MM.1S (cell line): ENCODE measurements around the gene LYRM9.

Experiments used
- DNase-seq: peaks from one replicate; pipeline ENCODE4 v3.0.0-alpha.2; 2015
- H2AFZ ChIP-seq: fragments of 300-600 bp; sonication (generic); 2 replicates; pipeline ENCODE4 v1.6.0; 2016; ENCODE audit warnings: antibody characterized with exemption, low read length
- H3F3A ChIP-seq: fragments of 300-600 bp; sonication (generic); 2 replicates; pipeline ENCODE4 v1.6.1; 2016; ENCODE audit warnings: mild to moderate bottlenecking, antibody characterized with exemption, low read length, moderate library complexity, mixed read lengths; ENCODE audit not compliant: insufficient read depth
- H3K27ac ChIP-seq: fragments of 300-600 bp; sonication (generic); 2 replicates; pipeline ENCODE4 v1.5.1; 2016; ENCODE audit warnings: mild to moderate bottlenecking, low read length
- H3K27me3 ChIP-seq: fragments of 300-600 bp; sonication (generic); replicated peaks from 2 replicates; pipeline ENCODE4 v1.6.0; 2016; ENCODE audit warnings: low read length; ENCODE audit not compliant: insufficient read depth
- H3K36me3 ChIP-seq: fragments of 300-600 bp; sonication (generic); replicated peaks from 2 replicates; pipeline ENCODE4 v1.6.1; 2016; ENCODE audit warnings: mild to moderate bottlenecking, low read length, mixed read lengths; ENCODE audit not compliant: insufficient read depth
- H3K4me1 ChIP-seq: fragments of 300-600 bp; sonication (generic); 2 replicates; pipeline ENCODE4 v1.6.1; 2016; ENCODE audit warnings: low read length, mixed read lengths
- H3K4me2 ChIP-seq: fragments of 300-600 bp; sonication (generic); 2 replicates; pipeline ENCODE4 v1.6.0; 2016; ENCODE audit warnings: low read depth, low read length
- H3K4me3 ChIP-seq: fragments of 300-600 bp; sonication (generic); 2 replicates; pipeline ENCODE4 v1.5.1; 2016; ENCODE audit warnings: low read length, mixed read lengths
- H3K79me2 ChIP-seq: fragments of 300-600 bp; sonication (generic); 2 replicates; pipeline ENCODE4 v1.6.1; 2016; ENCODE audit warnings: mixed run types, low read length, mixed read lengths
- H3K9ac ChIP-seq: fragments of 300-600 bp; sonication (generic); 2 replicates; pipeline ENCODE4 v1.6.1; 2016; ENCODE audit warnings: low read length, mixed read lengths
- H3K9me2 ChIP-seq: fragments of 300-600 bp; sonication (generic); replicated peaks from 2 replicates; pipeline ENCODE4 v1.6.1; 2016; ENCODE audit warnings: mild to moderate bottlenecking, low read length, mixed read lengths; ENCODE audit not compliant: insufficient read depth
- H3K9me3 ChIP-seq: fragments of 300-600 bp; sonication (generic); replicated peaks from 2 replicates; pipeline ENCODE4 v1.6.1; 2016; ENCODE audit warnings: mild to moderate bottlenecking, low read length, mixed read lengths; ENCODE audit not compliant: insufficient read depth
- H4K20me1 ChIP-seq: fragments of 300-600 bp; sonication (generic); 2 replicates; pipeline ENCODE4 v1.6.1; 2016; ENCODE audit warnings: mild to moderate bottlenecking, low read length, moderate library complexity, mixed read lengths; ENCODE audit not compliant: insufficient read depth
- CTCF ChIP-seq: fragments of 300-600 bp; sonication (generic); IDR thresholded peaks from 2 replicates; pipeline ENCODE4 v1.5.1; 2016; ENCODE audit warnings: antibody characterized with exemption, low read length, mixed read lengths
- EZH2 ChIP-seq: fragments of 300-600 bp; sonication (generic); optimal IDR thresholded peaks from 2 replicates; pipeline ENCODE3; 2017; ENCODE audit warnings: low read depth, mild to moderate bottlenecking, antibody characterized with exemption, low read length, mixed read lengths
- EZH2phosphoT487 ChIP-seq: fragments of 300-600 bp; sonication (generic); IDR thresholded peaks from 2 replicates; pipeline ENCODE4 v1.6.1; 2018; ENCODE audit warnings: antibody characterized with exemption, low read length

The LYRM9 gene

GRCh38 chr17:27891841-27892240, 1.3 kb downstream of the LYRM9 start:
- TF ChIP-seq CTCF (no peak), EZH2 (no peak), EZH2phosphoT487 (no peak)
- Histone ChIP-seq H3K4me2 (no peak overlapping the region), H3K4me3 (no peak overlapping the region), H3K9me2 (no peaks in the 10 kb centered on the region), H4K20me1 (no peaks in the 10 kb centered on the region), H3K9ac (no peak overlapping the region), H2AFZ (no peak overlapping the region), H3K27ac (no peak overlapping the region), H3K36me3 (no peaks in the 10 kb centered on the region), H3F3A (no peaks in the 10 kb centered on the region), H3K9me3 (no peaks in the 10 kb centered on the region), H3K4me1 (0 out of 2 replicates have a peak, but pooled peaks cover 4% of the 10 kb centered on the region), H3K79me2 (no peaks in the 10 kb centered on the region), H3K27me3 (peaks cover 8% of the 10 kb centered on the region; the same call in 1 of the 2 replicates)
- DNase-seq: no peak

- Histone ChIP-seq H3K27ac (no peak overlapping the region), H3K27me3 (peaks cover 8% of the 10 kb centered on the region; the same call in 1 of the 2 replicates), H3K9me2 (no peaks in the 10 kb centered on the region), H3K4me1 (0 out of 2 replicates have a peak, but pooled peaks cover 4% of the 10 kb centered on the region), H3F3A (no peaks in the 10 kb centered on the region), H3K9ac (no peak overlapping the region), H3K4me2 (no peak overlapping the region), H3K36me3 (no peaks in the 10 kb centered on the region), H3K4me3 (no peak overlapping the region), H4K20me1 (no peaks in the 10 kb centered on the region), H2AFZ (no peak overlapping the region), H3K79me2 (no peaks in the 10 kb centered on the region), H3K9me3 (no peaks in the 10 kb centered on the region)
- TF ChIP-seq CTCF (no peak), EZH2phosphoT487 (no peak), EZH2 (no peak)
- no peak for DNase-seq
Measured at GRCh38 chr17:27889711-27890251, 3.4 kb downstream of the LYRM9 start.

- Histone ChIP-seq H3K4me2 (no peak overlapping the region), H3K4me1 (0 out of 2 replicates have a peak, but pooled peaks cover 4% of the 10 kb centered on the region), H2AFZ (no peak overlapping the region), H3K27ac (no peak overlapping the region), H3K9me2 (no peaks in the 10 kb centered on the region), H3K4me3 (no peak overlapping the region), H3K79me2 (no peaks in the 10 kb centered on the region), H3K36me3 (no peaks in the 10 kb centered on the region), H3K9me3 (no peaks in the 10 kb centered on the region), H3K9ac (no peak overlapping the region), H3K27me3 (0 out of 2 replicates have a peak, but pooled peaks cover under 1% of the 10 kb centered on the region), H3F3A (no peaks in the 10 kb centered on the region), H4K20me1 (no peaks in the 10 kb centered on the region)
- DNase-seq: no peak
- TF ChIP-seq EZH2phosphoT487 (no peak), EZH2 (no peak), CTCF (no peak)
Measured at GRCh38 chr17:27888945-27889344, 4.2 kb downstream of the LYRM9 start.
